Measurements from ENCODE around the gene HNRNPF.

The HNRNPF gene

GRCh38 chr10:43376828-43377423 is 32.1 kb downstream of the HNRNPF start:
- DNase-seq (ENCODE audit: low spot score): no peak

DNA sequence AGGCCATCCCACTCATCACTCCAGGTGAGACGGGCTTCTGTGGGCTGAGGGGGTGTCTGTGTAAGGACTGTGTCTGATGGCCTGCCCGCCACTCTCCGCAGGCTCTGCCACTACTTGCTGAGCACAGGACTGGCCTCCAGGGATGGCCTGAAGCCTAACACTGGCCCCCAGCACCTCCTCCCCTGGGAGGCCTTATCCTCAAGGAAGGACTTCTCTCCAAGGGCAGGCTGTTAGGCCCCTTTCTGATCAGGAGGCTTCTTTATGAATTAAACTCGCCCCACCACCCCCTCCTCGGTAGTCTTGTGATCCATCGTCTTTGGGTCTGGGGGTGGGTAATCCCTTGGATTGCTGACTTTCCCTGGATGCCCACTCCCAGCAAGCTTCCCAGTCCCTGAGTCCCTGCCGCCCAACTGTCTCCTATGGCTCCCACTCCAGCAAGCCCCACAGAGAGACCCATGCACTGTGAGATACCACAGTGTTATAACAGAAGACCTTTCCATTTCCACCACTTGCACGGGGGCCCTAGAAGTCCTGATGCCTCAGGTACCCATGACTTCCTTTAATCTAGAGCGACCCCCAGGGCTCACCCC is 32.8 kb downstream of the HNRNPF start:
- no peak for DNase-seq (ENCODE audit: low spot score)

DNA sequence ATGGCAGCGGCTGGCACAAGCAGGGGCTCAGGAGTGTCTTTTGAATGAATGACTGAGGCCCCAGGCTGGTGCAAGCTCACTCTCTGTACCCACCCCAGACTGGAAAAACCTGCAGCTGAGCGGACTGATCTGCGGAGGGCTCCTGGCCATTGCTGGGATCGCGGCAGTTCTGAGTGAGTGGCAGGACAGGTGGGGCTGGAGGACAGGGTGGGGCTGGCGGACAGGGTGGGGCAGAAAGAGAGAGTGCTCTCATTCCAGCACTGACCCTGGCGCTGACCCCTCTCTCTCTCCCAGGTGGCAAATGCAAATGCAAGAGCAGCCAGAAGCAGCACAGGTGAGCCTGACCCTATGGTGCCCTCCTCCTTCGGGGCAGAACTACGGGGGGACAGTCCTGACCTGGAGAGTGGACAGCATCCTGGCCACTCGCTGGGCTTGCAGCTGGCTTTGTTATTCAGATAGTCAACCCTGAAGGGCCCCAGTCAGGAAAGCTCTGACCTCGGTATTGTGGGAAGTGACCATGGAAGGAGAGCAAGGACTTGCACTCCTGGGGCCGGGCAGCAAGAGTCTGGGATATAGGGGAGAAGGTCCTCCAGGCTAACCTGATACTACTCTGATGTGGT is 33.5 kb downstream of the HNRNPF start:
- DNase-seq (ENCODE audit: low spot score): no peak

DNA sequence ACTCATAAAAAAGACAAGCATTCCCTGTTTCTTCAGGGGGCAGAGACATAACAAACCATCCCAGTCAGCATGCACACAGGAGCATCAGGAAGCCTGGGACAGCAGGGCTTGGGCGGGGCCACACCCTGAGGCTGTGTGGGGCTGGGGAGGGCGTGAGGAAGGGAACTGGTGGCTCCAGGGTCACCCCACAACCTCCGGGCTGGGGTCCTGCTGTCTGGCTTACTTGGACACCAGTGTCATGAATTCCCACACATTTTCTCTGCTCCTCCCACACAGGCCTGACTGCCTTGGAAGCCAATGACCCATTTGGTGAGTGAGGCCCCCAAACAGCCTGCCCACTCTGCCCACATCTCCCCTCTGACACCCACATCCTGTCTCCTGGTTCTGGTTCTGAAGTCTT is 34.8 kb downstream of the HNRNPF start:
- no peak for DNase-seq (ENCODE audit: low spot score)

GRCh38 chr10:43373461-43373860 is 35.5 kb downstream of the HNRNPF start:
- no peak for DNase-seq (ENCODE audit: low spot score)

GRCh38 chr10:43372765-43373361 is 36.1 kb downstream of the HNRNPF start:
- no peak for DNase-seq (ENCODE audit: low spot score)

- no peak for DNase-seq (ENCODE audit: low spot score)
Observed at GRCh38 chr10:43371418-43371817, 37.6 kb downstream of the HNRNPF start, which contains the start of gene FXYD4. FXYD4 (plus strand) TSS chr10:43371636; CDS start chr10:43373747, 2,111 bp downstream.

DNA sequence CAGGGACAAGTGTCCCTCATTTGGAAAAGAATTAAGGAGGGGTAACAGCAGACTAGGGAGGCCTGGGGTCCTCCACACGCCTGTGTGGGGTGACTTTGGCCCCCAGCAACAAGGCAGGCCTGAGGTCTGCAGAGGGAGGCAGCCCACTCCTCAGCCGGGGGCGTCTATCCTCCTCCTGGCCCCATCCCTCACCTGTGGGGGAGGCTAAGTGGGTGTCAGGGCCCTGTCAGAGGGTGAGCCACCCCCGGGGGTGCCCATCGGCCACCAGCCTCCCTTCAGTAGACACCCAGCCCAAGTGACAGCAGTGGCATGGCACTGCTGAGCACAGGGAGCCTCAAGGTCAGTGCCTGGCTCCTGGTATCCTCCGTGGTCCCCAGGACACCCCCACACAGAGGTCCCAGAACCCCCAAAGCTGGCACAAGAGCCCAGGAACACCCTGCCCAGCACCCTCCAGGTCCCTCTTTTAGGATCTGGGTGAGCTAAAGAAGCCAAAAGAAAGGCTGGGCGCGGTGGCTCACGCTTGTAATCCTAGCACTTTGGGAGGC is 38.2 kb downstream of the HNRNPF start:
- DNase-seq (ENCODE audit: low spot score): no peak

DNA sequence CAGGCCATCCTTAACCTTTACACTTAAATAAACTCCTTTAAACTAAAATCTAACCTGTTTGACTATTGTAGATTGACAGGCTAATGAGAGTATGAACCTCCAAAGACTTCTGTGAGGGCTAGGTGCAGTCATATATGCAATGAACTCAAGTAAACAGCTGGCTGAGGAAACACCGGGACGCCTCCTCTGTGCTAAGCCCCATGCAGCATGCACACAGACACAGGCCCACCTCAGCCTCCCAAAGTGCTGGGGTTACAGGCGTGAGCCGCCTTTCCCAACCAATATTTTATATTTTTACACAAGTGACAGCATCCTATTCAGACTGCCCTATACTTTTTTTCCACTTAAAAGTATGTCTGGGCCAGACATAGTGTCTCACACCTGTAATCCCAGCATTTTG is 39.1 kb downstream of the HNRNPF start:
- DNase-seq (ENCODE audit: low spot score): no peak

DNA sequence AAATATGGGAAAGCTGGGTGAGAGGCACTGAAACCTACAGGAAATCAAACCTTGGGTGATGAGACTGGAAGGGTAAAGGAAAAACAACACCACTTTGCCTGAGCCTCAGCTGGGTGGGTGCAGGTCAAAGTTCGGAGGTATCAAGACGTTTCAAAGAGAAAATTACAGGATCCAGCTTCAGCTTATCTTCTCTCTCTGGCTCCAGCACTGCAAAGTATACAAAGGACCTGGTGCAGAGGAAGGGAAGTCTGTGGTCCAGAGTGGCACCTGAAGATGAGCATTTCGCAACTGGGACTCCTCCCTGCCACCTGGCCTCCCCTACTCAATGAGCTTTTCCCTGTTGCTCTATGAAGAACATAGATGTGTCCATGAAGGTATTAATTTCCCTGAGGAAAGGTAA is 44.0 kb downstream of the HNRNPF start:
- DNase-seq (ENCODE audit: low spot score): no peak

- DNase-seq (ENCODE audit: low spot score): peak; percentile 99
Observed at GRCh38 chr10:43362191-43362839, 46.7 kb downstream of the HNRNPF start.

- peak; percentile 27 for DNase-seq (ENCODE audit: low spot score)
Observed at GRCh38 chr10:43361547-43362190, 47.3 kb downstream of the HNRNPF start.

- DNase-seq (ENCODE audit: low spot score): no peak
Observed at GRCh38 chr10:43360086-43360485, 48.9 kb downstream of the HNRNPF start.

DNA sequence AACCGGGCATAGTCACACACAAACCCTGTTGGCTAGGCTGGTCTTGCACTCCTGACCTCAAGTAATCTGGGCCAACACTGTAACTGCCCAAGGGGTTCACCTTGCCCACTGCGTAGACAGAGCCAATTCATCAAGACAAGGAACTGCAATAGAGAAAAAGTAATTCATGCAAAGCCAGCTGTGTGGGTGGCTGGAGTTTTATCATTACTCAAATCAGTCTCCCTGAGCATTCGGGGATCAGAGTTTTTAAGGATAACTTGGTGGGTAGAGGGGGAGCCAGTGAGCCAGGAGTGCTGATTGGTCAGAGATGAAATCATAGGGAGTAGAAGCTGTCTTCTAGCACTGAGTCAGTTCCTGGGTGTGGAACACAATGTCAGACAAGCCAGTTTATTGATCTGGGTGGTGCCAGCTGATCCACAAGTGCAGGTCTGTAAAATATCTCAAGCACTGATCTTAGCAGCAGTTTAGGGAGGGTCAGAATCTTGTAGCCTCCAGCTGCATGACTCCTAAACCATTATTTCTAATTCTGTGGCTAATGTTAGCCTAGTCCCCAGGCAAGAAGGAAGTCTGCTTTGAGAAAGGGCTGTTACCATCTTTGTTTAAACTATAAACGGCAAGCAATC is 53.1 kb downstream of the HNRNPF start:
- DNase-seq (ENCODE audit: low spot score): peak; percentile 38

- no peak for DNase-seq (ENCODE audit: low spot score)
Observed at GRCh38 chr10:43354879-43355380, 54.1 kb downstream of the HNRNPF start.

GRCh38 chr10:43354330-43354635 is 54.7 kb downstream of the HNRNPF start:
- no peak for DNase-seq (ENCODE audit: low spot score)

- no peak for DNase-seq (ENCODE audit: low spot score)
Observed at GRCh38 chr10:43353495-43354329, 55.3 kb downstream of the HNRNPF start.

- no peak for DNase-seq (ENCODE audit: low spot score)
Observed at GRCh38 chr10:43352951-43353350, 56.0 kb downstream of the HNRNPF start.

- DNase-seq (ENCODE audit: low spot score): no peak
Observed at GRCh38 chr10:43351301-43351700, 57.7 kb downstream of the HNRNPF start.

DNA sequence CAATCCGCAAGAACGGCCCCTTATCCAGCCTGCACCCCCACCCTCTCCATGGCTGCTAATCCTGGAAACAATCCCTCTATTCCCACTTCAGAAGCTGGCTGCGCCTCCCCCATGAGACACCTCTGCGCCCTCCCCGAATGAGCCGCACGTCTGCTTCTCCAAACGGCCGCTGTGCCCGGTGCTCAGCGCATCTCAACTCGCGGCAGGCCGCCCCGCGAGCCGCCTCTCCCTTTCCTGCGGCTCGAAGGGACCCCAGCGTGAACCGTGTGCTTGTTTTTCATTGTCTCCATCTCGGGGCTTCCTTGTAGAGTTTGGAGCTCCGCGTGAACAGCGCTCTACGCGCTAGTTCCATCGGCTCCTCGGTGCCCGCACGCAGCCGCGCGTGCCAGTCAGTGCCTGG is 58.3 kb downstream of the HNRNPF start:
- DNase-seq (ENCODE audit: low spot score): no peak

GRCh38 chr10:43350156-43350555 is 58.8 kb downstream of the HNRNPF start:
- no peak for DNase-seq (ENCODE audit: low spot score)
